ENCODE results near the gene PPDPF.
"Not testable (repeated sequence)": the region's sequence is repeated elsewhere in the genome, so short reads cannot be mapped to it uniquely, and the experiment has no call there.

The PPDPF gene

DNA sequence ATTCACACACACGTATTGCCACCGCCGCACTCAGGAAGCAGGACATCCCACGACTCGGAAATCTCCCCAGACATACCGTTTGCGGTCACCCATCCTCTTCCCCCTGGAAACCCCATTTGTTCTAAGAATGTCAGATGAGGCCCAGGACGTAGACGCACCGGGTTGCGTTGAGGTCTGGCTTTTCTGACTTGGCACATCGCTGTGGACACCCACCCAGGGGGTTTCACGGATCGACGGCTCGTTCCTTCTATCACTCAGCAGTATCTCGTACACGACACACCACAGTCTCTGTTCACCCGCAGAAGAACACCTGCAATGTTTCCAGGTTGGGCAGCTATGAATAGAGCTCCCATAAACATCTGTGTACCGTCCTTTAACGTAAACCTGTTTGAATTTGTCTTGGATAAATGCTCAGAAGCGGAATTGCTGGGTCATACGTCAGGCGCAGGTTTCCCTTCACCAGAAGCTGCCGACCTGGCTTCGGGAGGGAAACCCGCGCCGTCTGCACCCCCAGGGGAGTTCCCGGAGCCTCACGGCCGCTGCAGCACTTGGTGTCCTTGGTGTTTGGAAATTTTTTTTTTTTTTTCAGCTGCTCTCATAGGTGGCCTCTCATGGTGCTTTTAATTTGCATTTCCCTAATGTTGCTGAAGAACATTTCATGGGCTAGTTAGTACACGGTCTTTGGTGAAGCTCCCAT, 12.3 kb upstream of the PPDPF start:
- H3K9me3 ChIP-seq: peaks cover 4% of the 10 kb centered on the region; the same call in 1 of the 2 replicates
- no peaks in the 10 kb centered on the region for H3K36me3 ChIP-seq
- H3K4me1 ChIP-seq: peaks cover 5% of the 10 kb centered on the region
- H3K27me3 ChIP-seq: no peaks in the 10 kb centered on the region
- TF ChIP-seq, protein P1, sequence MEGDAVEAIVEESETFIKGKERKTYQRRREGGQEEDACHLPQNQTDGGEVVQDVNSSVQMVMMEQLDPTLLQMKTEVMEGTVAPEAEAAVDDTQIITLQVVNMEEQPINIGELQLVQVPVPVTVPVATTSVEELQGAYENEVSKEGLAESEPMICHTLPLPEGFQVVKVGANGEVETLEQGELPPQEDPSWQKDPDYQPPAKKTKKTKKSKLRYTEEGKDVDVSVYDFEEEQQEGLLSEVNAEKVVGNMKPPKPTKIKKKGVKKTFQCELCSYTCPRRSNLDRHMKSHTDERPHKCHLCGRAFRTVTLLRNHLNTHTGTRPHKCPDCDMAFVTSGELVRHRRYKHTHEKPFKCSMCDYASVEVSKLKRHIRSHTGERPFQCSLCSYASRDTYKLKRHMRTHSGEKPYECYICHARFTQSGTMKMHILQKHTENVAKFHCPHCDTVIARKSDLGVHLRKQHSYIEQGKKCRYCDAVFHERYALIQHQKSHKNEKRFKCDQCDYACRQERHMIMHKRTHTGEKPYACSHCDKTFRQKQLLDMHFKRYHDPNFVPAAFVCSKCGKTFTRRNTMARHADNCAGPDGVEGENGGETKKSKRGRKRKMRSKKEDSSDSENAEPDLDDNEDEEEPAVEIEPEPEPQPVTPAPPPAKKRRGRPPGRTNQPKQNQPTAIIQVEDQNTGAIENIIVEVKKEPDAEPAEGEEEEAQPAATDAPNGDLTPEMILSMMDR (IDR thresholded peaks at IDR 0.05; ENCODE audit: low read depth, low read length): no peak
- no peak overlapping the region for H3K4me3 ChIP-seq (ENCODE audit: low read depth, low read length)
- DNase-seq: no peak

DNA sequence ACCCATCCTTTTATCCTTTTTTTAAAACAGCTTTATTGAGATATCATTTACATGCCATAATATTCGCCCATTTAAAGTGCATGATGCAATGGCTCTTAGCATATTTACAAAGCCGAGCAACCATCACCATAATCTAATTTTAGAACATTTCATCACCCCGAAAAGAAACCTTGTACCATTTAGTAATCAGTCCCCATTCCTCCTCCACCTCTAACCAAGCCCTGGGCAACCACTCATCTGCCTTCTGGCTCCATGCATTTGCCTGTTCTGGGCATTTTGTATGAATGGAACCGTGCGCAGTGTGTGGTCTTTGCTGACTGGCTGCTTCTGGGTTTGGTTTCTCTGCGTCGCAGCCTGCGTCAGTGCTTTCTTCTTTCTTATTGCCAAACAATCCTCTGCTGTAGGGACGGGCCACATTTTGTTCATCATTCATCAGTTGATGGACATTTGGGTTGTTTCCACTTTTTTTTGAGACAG, 11.4 kb upstream of the PPDPF start:
- no peaks in the 10 kb centered on the region for H3K27me3 ChIP-seq
- peaks cover 4% of the 10 kb centered on the region; the same call in 1 of the 2 replicates for H3K9me3 ChIP-seq
- DNase-seq: no peak
- no peaks in the 10 kb centered on the region for H3K36me3 ChIP-seq
- H3K4me1 ChIP-seq: no peaks in the 10 kb centered on the region
- TF ChIP-seq, protein P1 (IDR thresholded peaks at IDR 0.05; ENCODE audit: low read depth, low read length): no peak
- no peak overlapping the region for H3K4me3 ChIP-seq (ENCODE audit: low read depth, low read length)

DNA sequence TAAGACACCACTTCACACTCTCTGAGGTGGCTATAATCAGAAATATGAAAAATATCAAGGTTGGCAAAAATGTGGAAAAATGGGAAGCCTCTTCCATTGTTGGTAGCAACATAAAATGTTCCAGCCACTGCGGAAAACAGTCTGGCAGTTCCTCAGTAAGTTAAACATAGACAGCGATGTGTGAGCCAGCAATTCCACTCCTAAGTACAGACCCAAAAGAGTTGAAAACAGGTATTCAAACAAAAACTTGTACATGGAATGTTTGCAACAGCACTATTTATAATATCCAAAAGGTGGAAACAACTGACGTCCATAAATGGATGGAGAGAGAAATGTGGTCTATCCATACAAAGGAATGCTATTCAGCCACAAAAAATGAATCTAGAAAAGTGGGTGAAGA, 7.4 kb upstream of the PPDPF start:
- Histone ChIP-seq H3K9me3 (no peaks in the 10 kb centered on the region), H3K4me3 (ENCODE audit: low read depth, low read length) (no peak overlapping the region), H3K36me3 (no peaks in the 10 kb centered on the region), H3K4me1 (no peaks in the 10 kb centered on the region), H3K27me3 (no peaks in the 10 kb centered on the region)
- no peak for DNase-seq
- TF ChIP-seq, protein P1 (IDR thresholded peaks at IDR 0.05; ENCODE audit: low read depth, low read length): no peak

DNA sequence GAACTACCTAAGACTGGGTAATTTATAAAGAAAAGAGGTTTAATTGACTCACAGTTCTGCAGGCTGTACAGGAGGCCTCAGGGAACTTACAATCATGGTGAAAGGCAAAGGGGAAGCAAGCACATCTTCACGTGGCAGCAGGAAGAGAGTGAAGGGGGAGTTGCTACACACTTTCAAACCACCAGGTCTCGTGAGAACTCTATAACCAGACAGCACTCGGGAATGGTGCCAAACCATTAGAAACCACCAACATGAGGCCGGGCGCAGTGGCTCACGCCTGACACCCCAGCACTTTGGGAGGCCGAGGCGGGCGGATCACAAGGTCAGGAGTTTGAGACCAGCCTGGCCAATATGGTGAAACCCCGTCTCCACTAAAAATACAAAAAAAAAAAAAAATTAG, 6.0 kb upstream of the PPDPF start:
- not testable (repeated sequence) for DNase-seq; H3K4me1 ChIP-seq; H3K4me3 ChIP-seq (ENCODE audit: low read depth, low read length); H3K36me3 ChIP-seq; H3K27me3 ChIP-seq; H3K9me3 ChIP-seq

DNA sequence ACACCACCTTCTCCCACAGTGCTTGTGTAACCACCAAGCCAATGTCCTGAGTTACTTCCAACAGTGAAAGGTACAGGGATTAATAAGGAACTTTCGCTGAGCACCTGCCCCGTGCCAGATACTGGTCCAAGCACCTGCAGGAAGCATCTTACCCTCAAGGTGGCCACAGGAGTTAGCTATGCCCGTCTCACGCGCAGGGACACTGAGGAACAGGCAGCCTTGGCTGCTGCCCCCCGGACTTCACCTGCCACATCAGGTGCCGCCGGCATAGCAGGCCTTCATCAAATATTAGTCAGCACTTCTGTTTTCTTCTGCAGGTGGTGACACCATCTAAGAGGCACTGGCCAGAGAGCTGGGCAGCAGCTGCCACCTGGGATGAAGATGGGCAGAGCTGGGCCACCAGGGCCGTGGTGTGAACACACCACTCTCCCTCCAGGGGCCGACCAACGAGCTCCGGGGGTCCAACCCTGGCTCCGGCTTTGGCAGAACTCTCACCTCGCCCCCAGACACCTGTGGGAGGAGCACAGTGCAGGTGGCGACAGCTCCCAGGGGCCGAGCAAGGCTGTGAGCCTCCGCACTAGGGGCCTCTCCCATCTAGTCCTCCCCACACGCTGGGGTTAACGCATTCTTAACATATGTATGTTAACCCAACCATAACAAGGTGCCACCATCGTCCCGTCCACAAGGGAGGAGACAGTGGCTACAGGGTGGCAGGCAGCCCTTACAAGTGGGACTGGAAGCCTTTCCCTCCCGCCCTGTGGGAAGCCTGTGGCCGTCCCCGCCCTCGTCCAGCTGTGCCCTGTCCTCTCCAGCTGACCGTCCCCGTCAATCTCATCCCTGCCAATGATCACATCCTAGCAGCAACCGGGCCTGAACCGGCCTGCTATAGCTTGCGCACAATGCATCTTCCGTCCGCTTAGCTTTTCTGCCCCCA, 2.9 kb upstream of the PPDPF start:
- no peaks in the 10 kb centered on the region for H3K9me3 ChIP-seq
- H3K4me3 ChIP-seq (ENCODE audit: low read depth, low read length): no peak overlapping the region
- H3K4me1 ChIP-seq: no peaks in the 10 kb centered on the region
- no peaks in the 10 kb centered on the region for H3K27me3 ChIP-seq
- TF ChIP-seq, protein P1 (IDR thresholded peaks at IDR 0.05; ENCODE audit: low read depth, low read length): no peak
- peaks cover 14% of the 10 kb centered on the region for H3K36me3 ChIP-seq
- DNase-seq: no peak

DNA sequence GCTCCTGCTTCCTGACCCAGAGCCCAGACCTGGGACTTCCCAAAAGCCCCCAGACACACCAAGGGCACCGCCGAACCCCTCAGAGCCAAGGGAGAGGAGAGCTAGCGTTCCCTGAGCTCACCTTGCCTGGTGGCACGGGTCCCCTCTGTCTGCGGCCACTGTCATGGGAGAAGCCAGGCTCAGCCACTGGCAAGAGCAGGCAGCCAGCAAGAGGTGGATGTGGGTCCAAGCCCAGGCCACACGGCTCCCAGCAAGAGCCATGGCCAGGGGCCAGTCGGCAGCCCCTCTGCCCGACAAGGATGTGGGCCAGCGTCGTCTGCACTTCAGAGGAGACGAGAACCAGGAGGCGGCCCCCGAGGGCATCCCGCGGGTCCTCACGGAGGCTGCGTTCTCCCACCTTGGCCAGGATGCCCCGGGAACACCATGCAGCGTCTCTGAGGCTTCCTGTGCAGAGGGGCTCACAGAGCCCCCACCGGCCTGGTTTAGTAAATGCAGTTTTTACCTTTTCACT, 2.2 kb upstream of the PPDPF start:
- DNase-seq: peak; percentile 41
- H3K4me1 ChIP-seq: no peaks in the 10 kb centered on the region
- peaks cover 19% of the 10 kb centered on the region for H3K36me3 ChIP-seq
- TF ChIP-seq, protein P1 (IDR thresholded peaks at IDR 0.05; ENCODE audit: low read depth, low read length): peak; percentile 26
- no peak overlapping the region for H3K4me3 ChIP-seq (ENCODE audit: low read depth, low read length)
- H3K9me3 ChIP-seq: peaks cover 4% of the 10 kb centered on the region; the same call in 1 of the 2 replicates
- no peaks in the 10 kb centered on the region for H3K27me3 ChIP-seq
